OCI-LY7 (cell line): Measurements from ENCODE around the gene RPA1. TPM values are rescaled to one million over a fixed set of nuclear protein-coding genes. Genes with fewer than 3 reads are reported as not detected.

Source experiments
- BruUV-seq: library from RNA; stranded (reverse); fragments of 400-500 nt; replicated peaks from 2 replicates; lab custom pipeline; 2021; lab: Mats Ljungman, UMichigan
- CTCF ChIA-PET: fragments of 300-600 bp; sonication (Branson Sonifier 250); formaldehyde crosslinking; loops from one replicate; lab custom pipeline; 2022; ENCODE audit warnings: antibody characterized with exemption; ENCODE audit not compliant: unreplicated experiment; lab: Charles Lee
- POLR2A ChIA-PET: fragments of 300-600 bp; sonication (Branson Sonifier 250); formaldehyde crosslinking; loops from one replicate; lab custom pipeline; 2022; ENCODE audit warnings: antibody characterized with exemption; lab: Charles Lee
- DNase-seq: peaks from one replicate; pipeline ENCODE4 v3.0.0-alpha.2; 2015; ENCODE audit warnings: low spot score
- H2AFZ ChIP-seq: fragments of 200-600 bp; sonication (generic), shearing (Covaris generic); 2 replicates; pipeline ENCODE4 v1.6.1; 2014; ENCODE audit warnings: mild to moderate bottlenecking, antibody characterized with exemption, low read length, moderate library complexity
- H3K27ac ChIP-seq: fragments of 200-600 bp; sonication (generic); 2 replicates; pipeline ENCODE4 v1.5.1; 2014; ENCODE audit warnings: mixed run types, low read depth, mild to moderate bottlenecking, moderate library complexity, low read length, inconsistent platforms; ENCODE audit not compliant: poor library complexity, severe bottlenecking
- H3K36me3 ChIP-seq: fragments of 200-600 bp; sonication (generic); 2 replicates; pipeline ENCODE4 v1.6.1; 2014; ENCODE audit warnings: mild to moderate bottlenecking, antibody characterized with exemption, low read length, moderate library complexity, mixed read lengths; ENCODE audit not compliant: insufficient read depth
- H3K4me1 ChIP-seq: fragments of 200-600 bp; sonication (generic); 2 replicates; pipeline ENCODE4 v1.5.1; 2014; ENCODE audit warnings: mild to moderate bottlenecking, low read length; ENCODE audit not compliant: insufficient read depth, poor library complexity, severe bottlenecking
- H3K4me2 ChIP-seq: fragments of 200-600 bp; sonication (generic); 2 replicates; pipeline ENCODE4 v1.6.1; 2014; ENCODE audit warnings: mild to moderate bottlenecking, low read length
- H3K4me3 ChIP-seq: fragments of 200-600 bp; sonication (generic); 2 replicates; pipeline ENCODE4 v1.5.1; 2014; ENCODE audit warnings: mild to moderate bottlenecking, low read depth, low read length; ENCODE audit not compliant: poor library complexity, severe bottlenecking
- H3K79me2 ChIP-seq: fragments of 200-600 bp; sonication (generic); 2 replicates; pipeline ENCODE4 v1.6.1; 2016; ENCODE audit warnings: low read depth, mild to moderate bottlenecking, low read length, moderate library complexity, mixed read lengths; ENCODE audit not compliant: insufficient read depth
- H3K9me2 ChIP-seq: fragments of 200-600 bp; sonication (generic); 2 replicates; pipeline ENCODE4 v1.6.1; 2016; ENCODE audit warnings: mild to moderate bottlenecking, low read length, mixed read lengths; ENCODE audit not compliant: insufficient read depth
- H3K9me3 ChIP-seq: fragments of 200-600 bp; sonication (generic); 2 replicates; pipeline ENCODE4 v1.6.1; 2014; ENCODE audit warnings: mild to moderate bottlenecking, mixed run types, low read length, mixed read lengths
- H4K20me1 ChIP-seq: fragments of 200-600 bp; sonication (generic); 2 replicates; pipeline ENCODE4 v1.6.1; 2014; ENCODE audit warnings: mild to moderate bottlenecking, antibody characterized with exemption, low read length, moderate library complexity, mixed read lengths; ENCODE audit not compliant: insufficient read depth
- CTCF ChIP-seq: fragments of 200-600 bp; sonication (generic); conservative IDR thresholded peaks from 2 replicates; pipeline ENCODE4 v1.5.1; 2014; ENCODE audit warnings: mild to moderate bottlenecking, antibody characterized with exemption, low read length, moderate library complexity, mixed read lengths
- EZH2phosphoT487 ChIP-seq: fragments of 200-600 bp; sonication (generic); IDR thresholded peaks from 2 replicates; pipeline ENCODE4 v1.6.1; 2018; ENCODE audit warnings: low read depth, borderline replicate concordance, mild to moderate bottlenecking, mixed run types, antibody characterized with exemption, low read length, moderate library complexity, mixed read lengths
- intact Hi-C: fragments of 100-400 bp; cut with micrococcal nuclease; formaldehyde crosslinking; loops from one replicate; pipeline ENCODE4 v1.10.0; 2022; ENCODE audit not compliant: unreplicated experiment
- total RNA-seq, 2 experiments: library from RNA; depleted of rRNA in 1 of 2; stranded (reverse); fragments of >200 nt in 1 of 2; shearing (Covaris generic) in 1 of 2; gene quantifications; 2 replicates each; pipeline ENCODE4 v1.2.3, GENCODE V29; 2014 to 2022

Gene RPA1
- total RNA-seq, 2 experiments from 2014 or later, result 55.5 to 184 TPM

GRCh38 chr17:1908699-1909309 is 79.0 kb downstream of the RPA1 start:
- DNase-seq, result peak; percentile 79
- intact Hi-C loops, result loop anchor here (1.0 kb wide), 2 partner anchors 121 to 335 kb away; partner anchors contain the start of gene DPH1
- POLR2A ChIA-PET, result interaction anchor here (1.0 kb wide), 1 partner anchor 188 kb away, joined by 4 read pairs; no protein-coding TSS in a partner anchor
- no peaks in the 10 kb centered on the region for H4K20me1 ChIP-seq
- no peak overlapping the region for H3K27ac ChIP-seq
- TF ChIP-seq CTCF (peak; percentile 87), EZH2phosphoT487 (no peak)
- BruUV-seq, result no TSS peak
- H3K9me3 ChIP-seq, result no peaks in the 10 kb centered on the region
- H3K79me2 ChIP-seq, result no peaks in the 10 kb centered on the region
- peak overlapping the region; percentile 44 for H3K4me3 ChIP-seq
- peaks cover 52% of the 10 kb centered on the region for H3K4me1 ChIP-seq
- peak overlapping the region; percentile 99 for H2AFZ ChIP-seq
- no peaks in the 10 kb centered on the region for H3K36me3 ChIP-seq
- peak overlapping the region; percentile 76 for H3K4me2 ChIP-seq
- CTCF ChIA-PET, result no interaction called here
- H3K9me2 ChIP-seq, result no peaks in the 10 kb centered on the region

GRCh38 chr17:1909985-1910384 is 80.2 kb downstream of the RPA1 start:
- Histone ChIP-seq H3K9me2 (no peaks in the 10 kb centered on the region), H3K79me2 (no peaks in the 10 kb centered on the region), H3K36me3 (no peaks in the 10 kb centered on the region), H3K27ac (no peak overlapping the region), H3K9me3 (no peaks in the 10 kb centered on the region), H3K4me2 (no peak overlapping the region), H4K20me1 (no peaks in the 10 kb centered on the region), H2AFZ (no peak overlapping the region), H3K4me3 (no peak overlapping the region), H3K4me1 (peaks cover 41% of the 10 kb centered on the region)
- intact Hi-C loops, result no loop called here
- DNase-seq, result no peak
- no peak for TF ChIP-seq CTCF
- no peak for TF ChIP-seq EZH2phosphoT487
- BruUV-seq, result no TSS peak
- CTCF ChIA-PET, result no interaction called here
- POLR2A ChIA-PET, result no interaction called here

- H3K4me1 ChIP-seq, result peaks cover 31% of the 10 kb centered on the region
- H4K20me1 ChIP-seq, result no peaks in the 10 kb centered on the region
- CTCF ChIA-PET, result no interaction called here
- BruUV-seq, result no TSS peak
- POLR2A ChIA-PET, result no interaction called here
- no peak for DNase-seq
- H3K27ac ChIP-seq, result no peak overlapping the region
- H3K4me3 ChIP-seq, result no peak overlapping the region
- H3K79me2 ChIP-seq, result no peaks in the 10 kb centered on the region
- TF ChIP-seq EZH2phosphoT487, result no peak
- no peak for TF ChIP-seq CTCF
- no peak overlapping the region for H2AFZ ChIP-seq
- no peaks in the 10 kb centered on the region for H3K9me2 ChIP-seq
- no peaks in the 10 kb centered on the region for H3K9me3 ChIP-seq
- intact Hi-C loops, result no loop called here
- no peaks in the 10 kb centered on the region for H3K36me3 ChIP-seq
- no peak overlapping the region for H3K4me2 ChIP-seq
Measured at GRCh38 chr17:1912146-1912545, 82.3 kb downstream of the RPA1 start.
